A673 (cell line): ENCODE results near the gene SERPINB7. TPM values are rescaled to one million over a fixed set of nuclear protein-coding genes. Genes with fewer than 3 reads are reported as not detected.
"Not testable (repeated sequence)": the region's sequence is repeated elsewhere in the genome, so short reads cannot be mapped to it uniquely, and the experiment has no call there.

Experiments
- BruUV-seq: library from RNA; stranded (reverse); fragments of 400-500 nt; replicated peaks from 2 replicates; lab custom pipeline; 2021; lab: Mats Ljungman, UMichigan
- CTCF ChIA-PET: fragments of 300-600 bp; sonication (Branson Sonifier 250); formaldehyde crosslinking; loops from one replicate; lab custom pipeline; 2022; ENCODE audit warnings: antibody characterized with exemption; lab: Charles Lee
- POLR2A ChIA-PET: fragments of 300-600 bp; sonication (Branson Sonifier 250); formaldehyde crosslinking; loops from one replicate; lab custom pipeline; 2022; ENCODE audit warnings: antibody characterized with exemption; ENCODE audit not compliant: low non-redundant PET; lab: Charles Lee
- DNase-seq: peaks from one replicate; pipeline ENCODE4 v3.0.0-alpha.2; 2015; ENCODE audit warnings: low spot score
- H3K27ac ChIP-seq: fragments of 200-600 bp; sonication (generic); 2 replicates; pipeline ENCODE4 v1.5.1; 2016; ENCODE audit warnings: mixed run types, low read depth, mild to moderate bottlenecking, mixed read lengths, antibody characterized with exemption, low read length; ENCODE audit not compliant: poor library complexity, severe bottlenecking
- H3K27me3 ChIP-seq: fragments of 200-600 bp; sonication (generic); replicated peaks from 2 replicates; pipeline ENCODE4 v1.6.1; 2017; ENCODE audit warnings: mixed run types, low read depth, mild to moderate bottlenecking, mixed read lengths, antibody characterized with exemption, low read length; ENCODE audit not compliant: insufficient read depth, poor library complexity
- H3K36me3 ChIP-seq: fragments of 200-600 bp; sonication (generic); 2 replicates; pipeline ENCODE4 v1.6.1; 2016; ENCODE audit warnings: mixed run types, mild to moderate bottlenecking, mixed read lengths, antibody characterized with exemption, low read length; ENCODE audit not compliant: insufficient read depth, poor library complexity, severe bottlenecking
- H3K4me1 ChIP-seq: fragments of 200-600 bp; sonication (generic); 2 replicates; pipeline ENCODE4 v1.6.1; 2017; ENCODE audit warnings: mixed run types, mild to moderate bottlenecking, mixed read lengths, antibody characterized with exemption, low read length; ENCODE audit not compliant: insufficient read depth, poor library complexity, severe bottlenecking
- H3K4me3 ChIP-seq: fragments of 200-600 bp; sonication (generic); 2 replicates; pipeline ENCODE4 v1.5.1; 2016; ENCODE audit warnings: low read depth, mixed run types, mild to moderate bottlenecking, mixed read lengths, low read length; ENCODE audit not compliant: poor library complexity, severe bottlenecking
- H3K9me3 ChIP-seq: fragments of 200-600 bp; sonication (generic); 2 replicates; pipeline ENCODE4 v1.6.1; 2016; ENCODE audit warnings: mixed run types, low read depth, mild to moderate bottlenecking, mixed read lengths, antibody characterized with exemption, low read length; ENCODE audit not compliant: poor library complexity, severe bottlenecking
- EZH2 ChIP-seq: fragments of 200-600 bp; sonication (generic); IDR thresholded peaks from 2 replicates; pipeline ENCODE4 v1.6.1; 2017; ENCODE audit warnings: borderline replicate concordance, low read depth, mild to moderate bottlenecking, mixed read lengths, antibody characterized with exemption, low read length; ENCODE audit not compliant: poor library complexity, severe bottlenecking
- intact Hi-C: fragments of 100-400 bp; cut with micrococcal nuclease; formaldehyde crosslinking; loops from one replicate; pipeline ENCODE4 v1.10.0; 2022; ENCODE audit not compliant: unreplicated experiment
- total RNA-seq: library from RNA; stranded (reverse); gene quantifications from 2 replicates; pipeline ENCODE4 v1.2.3, GENCODE V29; 2021
- TF ChIP-seq, protein P1 (sequence below): fragments of 300-800, 200-600 bp; sonication (generic); conservative IDR thresholded peaks from 2 replicates; pipeline ENCODE4 v1.5.1; 2017; ENCODE audit warnings: low read depth, mild to moderate bottlenecking, antibody characterized with exemption, low read length, moderate library complexity, mixed read lengths

SERPINB7 gene
- total RNA-seq, 1 experiment from 2014 or later = 12.8 TPM

DNA sequence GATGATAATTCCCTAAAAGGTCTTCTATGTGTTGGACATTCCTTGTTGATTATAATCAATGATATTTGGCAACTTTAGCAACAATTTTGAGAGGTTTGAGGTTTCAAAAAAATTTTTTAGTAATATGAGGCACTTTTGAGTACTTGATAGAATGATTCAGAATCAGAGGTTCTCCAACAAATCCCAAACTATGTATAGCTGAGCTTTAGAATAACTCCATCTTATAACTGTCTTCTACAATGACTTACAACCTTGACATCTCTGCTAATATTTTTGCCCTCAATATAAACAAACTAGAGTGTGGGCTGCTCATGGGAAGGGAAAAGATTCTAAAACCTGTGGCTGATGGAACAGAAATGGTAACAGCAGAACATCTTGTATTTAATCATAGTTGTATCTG lies 21.5 kb upstream of the SERPINB7 start:
- Histone ChIP-seq H3K36me3 (no peaks in the 10 kb centered on the region), H3K27me3 (no peaks in the 10 kb centered on the region), H3K27ac (no peak overlapping the region), H3K4me3 (no peak overlapping the region), H3K9me3 (no peaks in the 10 kb centered on the region), H3K4me1 (peaks cover 6% of the 10 kb centered on the region)
- POLR2A ChIA-PET = no interaction called here
- CTCF ChIA-PET = no interaction called here
- BruUV-seq = no TSS peak
- TF ChIP-seq, protein P1, sequence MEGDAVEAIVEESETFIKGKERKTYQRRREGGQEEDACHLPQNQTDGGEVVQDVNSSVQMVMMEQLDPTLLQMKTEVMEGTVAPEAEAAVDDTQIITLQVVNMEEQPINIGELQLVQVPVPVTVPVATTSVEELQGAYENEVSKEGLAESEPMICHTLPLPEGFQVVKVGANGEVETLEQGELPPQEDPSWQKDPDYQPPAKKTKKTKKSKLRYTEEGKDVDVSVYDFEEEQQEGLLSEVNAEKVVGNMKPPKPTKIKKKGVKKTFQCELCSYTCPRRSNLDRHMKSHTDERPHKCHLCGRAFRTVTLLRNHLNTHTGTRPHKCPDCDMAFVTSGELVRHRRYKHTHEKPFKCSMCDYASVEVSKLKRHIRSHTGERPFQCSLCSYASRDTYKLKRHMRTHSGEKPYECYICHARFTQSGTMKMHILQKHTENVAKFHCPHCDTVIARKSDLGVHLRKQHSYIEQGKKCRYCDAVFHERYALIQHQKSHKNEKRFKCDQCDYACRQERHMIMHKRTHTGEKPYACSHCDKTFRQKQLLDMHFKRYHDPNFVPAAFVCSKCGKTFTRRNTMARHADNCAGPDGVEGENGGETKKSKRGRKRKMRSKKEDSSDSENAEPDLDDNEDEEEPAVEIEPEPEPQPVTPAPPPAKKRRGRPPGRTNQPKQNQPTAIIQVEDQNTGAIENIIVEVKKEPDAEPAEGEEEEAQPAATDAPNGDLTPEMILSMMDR = no peak
- no peak for TF ChIP-seq EZH2
- intact Hi-C loops = loop anchor here (5.0 kb wide), 1 partner anchor 376 kb away; no protein-coding TSS in a partner anchor
- no peak for DNase-seq

DNA sequence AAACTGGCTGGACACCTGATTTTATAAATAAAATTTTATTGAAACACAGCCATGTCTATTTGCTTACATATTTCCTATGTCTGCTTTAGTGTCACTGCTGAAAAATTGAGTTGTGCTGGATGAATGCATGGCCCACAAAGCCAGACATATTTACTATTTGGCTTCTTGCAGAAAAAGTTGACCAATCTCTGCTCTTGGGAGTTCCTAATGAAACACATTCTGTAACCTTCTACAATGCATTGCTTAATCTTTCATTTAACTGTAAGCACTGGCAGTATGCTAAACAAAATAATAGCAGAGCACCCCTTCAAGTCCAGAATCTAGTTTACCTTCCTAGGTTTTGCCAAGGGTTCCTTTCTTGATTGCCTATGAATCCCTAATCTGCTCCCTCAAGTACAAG lies 17.7 kb upstream of the SERPINB7 start:
- Histone ChIP-seq H3K27ac (no peak overlapping the region), H3K27me3 (no peaks in the 10 kb centered on the region), H3K9me3 (peaks cover 5% of the 10 kb centered on the region), H3K4me3 (no peak overlapping the region), H3K36me3 (no peaks in the 10 kb centered on the region), H3K4me1 (peaks cover 2% of the 10 kb centered on the region)
- BruUV-seq = no TSS peak
- intact Hi-C loops = no loop called here
- no peak for TF ChIP-seq EZH2
- TF ChIP-seq, protein P1 = no peak
- POLR2A ChIA-PET = no interaction called here
- CTCF ChIA-PET = no interaction called here
- no peak for DNase-seq

DNA sequence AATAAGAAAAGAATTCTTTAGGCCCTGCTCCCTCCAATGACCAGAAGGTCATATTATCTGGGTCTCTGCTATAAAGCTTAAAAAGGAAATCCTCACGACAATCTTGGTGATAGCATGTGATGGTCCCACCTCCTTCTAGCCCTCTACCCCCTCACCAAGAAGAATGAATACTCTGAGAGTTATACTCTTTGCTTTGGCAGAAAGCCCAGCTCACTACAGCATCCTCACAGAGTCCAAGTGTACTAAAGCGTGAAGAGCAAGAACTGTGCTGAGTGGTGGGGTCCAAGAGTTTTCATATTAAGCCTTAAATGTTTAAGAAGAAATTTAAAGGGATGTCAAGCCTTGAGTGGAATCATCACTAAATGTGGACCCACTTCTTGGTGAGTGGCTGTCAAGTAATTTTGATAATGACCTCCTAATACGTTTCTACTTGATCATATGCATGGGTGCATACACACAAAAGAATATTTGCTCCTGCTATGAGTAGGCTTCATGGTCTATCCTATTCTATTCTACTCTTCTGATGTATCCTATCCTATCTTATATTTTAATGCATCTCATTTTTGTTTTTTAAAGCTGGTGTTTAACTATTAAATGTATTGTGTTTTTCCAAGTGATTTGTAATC lies 16.5 kb upstream of the SERPINB7 start:
- intact Hi-C loops = no loop called here
- Histone ChIP-seq H3K27me3 (no peaks in the 10 kb centered on the region), H3K4me3 (no peak overlapping the region), H3K4me1 (no peaks in the 10 kb centered on the region), H3K9me3 (peaks cover 5% of the 10 kb centered on the region), H3K27ac (no peak overlapping the region), H3K36me3 (no peaks in the 10 kb centered on the region)
- no TSS peak for BruUV-seq
- CTCF ChIA-PET = no interaction called here
- TF ChIP-seq, protein P1 = no peak
- no peak for TF ChIP-seq EZH2
- DNase-seq = no peak
- POLR2A ChIA-PET = no interaction called here

DNA sequence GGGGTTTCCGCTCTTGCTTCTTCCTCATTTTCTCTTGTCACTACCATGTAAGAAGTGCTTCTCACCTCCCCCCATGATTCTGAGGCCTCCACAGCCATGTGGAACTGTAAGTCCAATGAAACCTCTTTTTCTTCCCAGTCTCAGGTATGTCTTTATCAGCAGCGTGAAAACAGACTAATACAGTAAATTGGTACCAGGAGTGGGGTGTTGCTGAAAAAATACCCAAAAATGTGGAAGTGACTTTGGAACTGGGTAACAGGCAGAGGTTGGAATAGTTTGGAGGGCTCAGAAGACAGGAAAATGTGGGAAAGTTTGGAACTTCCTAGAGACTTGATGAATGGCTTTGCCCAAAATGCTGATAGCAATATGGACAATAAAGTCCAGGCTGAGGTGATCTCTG lies 15.4 kb upstream of the SERPINB7 start:
- H3K36me3 ChIP-seq, H3K4me3 ChIP-seq, H3K4me1 ChIP-seq, POLR2A ChIA-PET, H3K9me3 ChIP-seq, DNase-seq, CTCF ChIA-PET, H3K27ac ChIP-seq, H3K27me3 ChIP-seq, BruUV-seq, intact Hi-C loops: not testable (repeated sequence)
